GM19099 (cell line): Measurements from ENCODE around the gene METTL1.

Experiments
- POLR2A ChIP-seq: IDR thresholded peaks from 3 replicates; pipeline ENCODE4 v1.6.1; 2011; ENCODE audit warnings: low read depth; ENCODE audit not compliant: insufficient read length; ENCODE audit errors: extremely low read depth

Gene METTL1

DNA sequence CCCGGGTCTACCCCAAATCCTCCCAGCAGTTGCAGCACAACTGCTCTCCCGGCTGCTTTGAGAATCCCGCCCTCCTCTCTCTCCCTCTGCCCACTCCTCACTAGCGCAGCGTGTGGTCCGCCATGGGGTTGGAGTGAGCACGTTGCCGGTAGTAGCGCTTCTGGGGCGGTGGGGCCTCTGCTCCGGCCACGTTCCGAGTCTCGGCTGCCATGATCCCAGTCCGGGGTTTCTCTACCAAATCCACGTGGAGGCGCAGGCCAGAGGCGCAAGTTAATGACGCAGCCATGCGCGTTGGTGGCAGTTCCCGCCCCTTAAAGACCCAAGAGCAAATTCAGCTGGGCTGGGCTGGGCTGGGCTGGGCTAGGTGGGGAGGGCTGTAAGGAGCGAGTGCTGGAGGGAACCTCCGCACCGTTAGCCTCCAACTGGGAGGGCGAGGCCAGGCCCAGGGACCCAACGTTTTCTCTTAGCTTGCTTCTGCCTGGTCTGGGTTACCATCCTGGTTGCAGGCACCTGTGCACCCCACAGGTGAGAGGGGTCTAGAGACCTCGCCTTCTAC, at the start of gene METTL1:
Gene METTL1 (minus strand): TSS at position 233 of the 556 bp plus-strand sequence. CDS start 22 bp downstream, at position 211.
- peak; percentile 76 for TF ChIP-seq POLR2A

GRCh38 chr12:57817261-57817989, 45.5 kb upstream of the METTL1 start:
- TF ChIP-seq POLR2A = no peak

DNA sequence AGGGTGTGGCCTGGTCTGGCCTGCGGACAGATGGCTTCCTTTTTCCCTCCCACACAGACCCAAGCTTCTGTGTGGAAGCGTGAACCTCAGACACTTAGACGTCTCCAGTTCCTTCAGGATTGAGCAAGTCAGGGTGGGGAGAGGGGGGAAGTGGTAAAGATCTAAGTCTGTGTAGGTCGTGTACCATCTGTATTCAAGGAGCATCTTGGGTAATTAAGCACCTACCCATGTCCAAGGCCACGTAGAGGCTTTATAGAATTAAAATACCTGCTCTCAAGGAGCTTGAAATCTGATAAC, 44.9 kb upstream of the METTL1 start:
- no peak for TF ChIP-seq POLR2A

GRCh38 chr12:57816001-57816854, 44.3 kb upstream of the METTL1 start:
- TF ChIP-seq POLR2A = no peak

- TF ChIP-seq POLR2A = no peak
Measured at GRCh38 chr12:57815177-57816000, 43.5 kb upstream of the METTL1 start.

GRCh38 chr12:57813971-57814772, 42.3 kb upstream of the METTL1 start:
- TF ChIP-seq POLR2A = no peak

GRCh38 chr12:57813111-57813970, 41.4 kb upstream of the METTL1 start:
- TF ChIP-seq POLR2A = no peak

DNA sequence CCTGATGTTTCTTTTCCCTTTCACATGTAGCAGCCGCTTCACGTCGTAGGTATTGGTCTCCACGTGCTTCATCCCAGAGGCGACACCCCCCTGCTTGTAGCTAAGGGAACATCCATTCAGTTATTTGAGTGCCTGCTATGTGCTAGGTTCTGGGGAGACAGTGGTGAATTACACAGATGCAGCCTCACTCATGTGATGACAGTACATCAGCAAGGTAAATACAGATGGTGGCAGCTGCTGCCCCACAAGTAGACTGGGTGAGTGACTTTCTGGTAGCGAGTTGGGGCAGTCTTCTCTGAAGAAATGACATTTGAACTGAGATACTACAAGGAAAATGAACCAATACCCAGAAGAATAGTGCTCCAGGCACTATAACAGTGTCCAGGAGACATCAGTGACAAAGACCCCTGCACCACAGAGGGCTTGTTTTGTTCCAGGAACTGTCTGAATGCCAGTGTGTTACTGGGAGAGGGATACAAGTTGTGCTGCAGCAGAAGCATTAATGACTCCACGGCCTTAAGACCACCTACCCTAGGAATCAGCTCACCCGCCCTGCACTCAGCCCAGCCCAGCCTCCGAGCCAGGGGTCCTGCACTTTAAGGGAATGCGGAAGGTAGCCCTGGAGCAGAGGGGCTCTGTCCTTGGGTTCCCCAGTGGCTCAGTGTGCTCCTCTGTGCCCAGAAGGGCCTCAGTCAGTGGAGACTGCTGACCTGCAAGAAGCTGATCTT, 39.3 kb upstream of the METTL1 start:
- no peak for TF ChIP-seq POLR2A

DNA sequence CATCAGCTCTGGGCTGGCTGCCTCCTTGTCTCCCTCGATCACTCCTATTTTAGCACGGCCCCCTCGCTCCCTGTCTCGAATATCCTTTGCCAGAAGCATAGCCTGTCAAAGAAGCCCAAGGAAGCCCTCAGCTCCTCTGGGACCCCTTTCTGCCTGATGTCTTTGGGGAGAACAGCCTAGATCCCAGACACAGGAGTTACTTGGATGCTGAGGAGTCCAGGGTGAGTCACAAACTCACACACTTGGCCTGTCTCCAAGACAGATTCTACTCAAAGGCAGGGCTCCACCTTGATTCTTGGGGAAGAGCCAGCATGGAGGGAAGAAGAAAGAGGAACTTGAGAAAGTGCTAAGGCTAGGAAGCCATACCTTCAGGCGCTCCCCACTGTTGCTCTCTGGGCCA, 38.5 kb upstream of the METTL1 start:
- no peak for TF ChIP-seq POLR2A

DNA sequence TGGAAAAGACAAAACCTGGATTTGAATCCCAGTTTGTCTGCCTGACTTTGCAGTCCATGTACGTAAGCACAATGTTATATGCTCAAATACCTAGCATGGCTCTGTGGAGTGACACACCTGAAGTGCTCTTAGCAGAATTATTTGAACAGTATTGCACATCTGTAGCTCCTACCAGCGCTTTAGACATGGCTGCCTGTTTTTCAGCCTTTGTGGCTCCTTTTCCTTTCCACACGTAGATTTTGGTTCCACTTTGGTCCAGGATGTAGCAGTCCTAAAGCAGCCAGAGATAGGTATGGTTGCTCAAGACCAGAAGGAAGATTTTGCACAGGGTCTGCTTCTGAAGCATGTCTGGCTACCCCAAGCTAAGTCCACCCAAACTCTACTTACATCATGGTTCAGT, 37.5 kb upstream of the METTL1 start:
- TF ChIP-seq POLR2A = no peak

- TF ChIP-seq POLR2A = no peak
Measured at GRCh38 chr12:57808351-57808750, 36.4 kb upstream of the METTL1 start.

DNA sequence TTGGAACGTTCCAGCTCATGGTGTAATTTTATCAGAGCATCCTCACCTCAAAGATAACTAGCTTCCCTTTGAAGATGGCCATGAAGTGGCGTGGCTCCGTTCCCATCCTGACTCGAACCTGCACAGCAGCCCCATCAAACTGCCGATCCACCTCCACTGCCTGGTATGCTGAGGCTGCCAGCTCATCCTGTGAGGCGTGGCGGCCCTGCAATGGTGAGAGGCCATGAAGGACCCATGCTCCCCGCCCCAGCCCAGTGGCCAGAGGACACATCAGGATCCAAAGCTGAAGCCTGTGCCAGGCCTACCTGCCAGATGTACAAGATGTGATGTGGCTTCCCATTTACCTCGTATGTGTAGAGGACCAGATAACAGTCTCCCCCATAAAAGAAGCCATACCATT, 35.4 kb upstream of the METTL1 start:
- TF ChIP-seq POLR2A = no peak

- TF ChIP-seq POLR2A = no peak
Measured at GRCh38 chr12:57806677-57807076, 34.8 kb upstream of the METTL1 start.
